ENCODE results near the gene PHF21B. TPM values are rescaled to one million over a fixed set of nuclear protein-coding genes. Genes with fewer than 3 reads are reported as not detected.

Gene PHF21B
- total and polyA plus RNA-seq, 12 donors, result 0.30 to 4.4 (median 1.8) TPM

GRCh38 chr22:45023431-45023830, 13.6 kb upstream of the PHF21B start:
- TF ChIP-seq POLR2A (IDR thresholded peaks at IDR 0.05) (no peak), CTCF (IDR thresholded peaks at IDR 0.05) (no peak)
- Histone ChIP-seq H3K4me3 (no peak overlapping the region), H3K36me3 (replicated peaks in 1 of 2) (no peaks in the 10 kb centered on the region), H3K4me1 (replicated peaks in 1 of 2) (no peaks in the 10 kb centered on the region), H3K27me3 (peaks cover 16% of the 10 kb centered on the region), H3K27ac (no peak overlapping the region), H3K9me3 (replicated peaks in 1 of 3) (no peaks in the 10 kb centered on the region)
- no peak for DNase-seq
- intact Hi-C loops (cut with DNase I), result no loop called here
- 25 to 36% (median 29%) methylated on average over 9 of the region's 9 CpGs for WGBS, 4 donors

DNA sequence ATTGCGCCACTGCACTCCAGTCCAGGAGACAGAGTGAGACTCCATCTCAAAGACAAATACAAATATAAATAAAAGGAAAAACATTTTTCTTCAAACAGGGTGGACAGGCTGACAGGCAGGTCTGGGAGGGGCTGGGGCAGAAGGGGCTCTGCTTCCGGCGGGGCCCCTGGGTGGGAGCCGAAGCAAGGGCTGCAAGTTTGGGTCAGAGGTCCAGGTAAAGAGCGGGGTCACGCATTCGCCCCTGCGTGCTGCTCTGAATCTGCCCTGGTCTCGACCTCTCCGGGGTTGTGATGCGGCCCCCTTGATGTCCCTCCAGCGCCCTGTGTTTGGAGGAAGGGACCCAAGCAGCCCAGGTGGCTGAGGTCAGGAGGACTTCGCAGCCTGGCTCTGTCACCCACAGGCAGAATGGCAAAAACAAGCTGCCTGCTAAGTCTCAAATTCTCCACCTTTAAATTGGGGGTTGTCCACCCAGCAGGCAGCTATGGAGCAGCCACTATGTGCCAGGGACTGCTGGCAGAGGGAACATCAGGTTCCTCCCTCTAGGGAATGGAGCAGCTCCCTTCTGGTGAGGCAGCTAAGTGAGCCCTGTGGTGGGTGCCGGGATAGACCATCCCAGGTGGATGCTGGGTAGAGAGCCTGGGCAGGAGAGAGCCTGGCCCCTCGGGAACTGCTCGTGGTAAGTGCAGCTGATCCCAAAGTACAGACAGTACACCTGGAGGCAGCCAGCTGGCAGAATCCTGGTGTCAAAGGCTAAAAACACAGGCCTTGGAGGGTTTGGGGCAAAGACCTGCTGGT, 10.3 kb upstream of the PHF21B start:
- no peak for DNase-seq
- no peak overlapping the region for H3K4me3 ChIP-seq
- 66 to 70% (median 67%) methylated on average over 10 to 16 of the region's 16 CpGs for WGBS, 4 donors
- no peak for TF ChIP-seq CTCF (IDR thresholded peaks at IDR 0.05)
- TF ChIP-seq POLR2A (IDR thresholded peaks at IDR 0.05), result no peak
- no peaks in the 10 kb centered on the region for H3K36me3 ChIP-seq (replicated peaks in 1 of 2)
- intact Hi-C loops (cut with DNase I), result no loop called here
- no peaks in the 10 kb centered on the region for H3K4me1 ChIP-seq (replicated peaks in 1 of 2)
- H3K9me3 ChIP-seq (replicated peaks in 1 of 3), result no peaks in the 10 kb centered on the region
- no peak overlapping the region for H3K27ac ChIP-seq
- H3K27me3 ChIP-seq, result peaks cover 16% of the 10 kb centered on the region

DNA sequence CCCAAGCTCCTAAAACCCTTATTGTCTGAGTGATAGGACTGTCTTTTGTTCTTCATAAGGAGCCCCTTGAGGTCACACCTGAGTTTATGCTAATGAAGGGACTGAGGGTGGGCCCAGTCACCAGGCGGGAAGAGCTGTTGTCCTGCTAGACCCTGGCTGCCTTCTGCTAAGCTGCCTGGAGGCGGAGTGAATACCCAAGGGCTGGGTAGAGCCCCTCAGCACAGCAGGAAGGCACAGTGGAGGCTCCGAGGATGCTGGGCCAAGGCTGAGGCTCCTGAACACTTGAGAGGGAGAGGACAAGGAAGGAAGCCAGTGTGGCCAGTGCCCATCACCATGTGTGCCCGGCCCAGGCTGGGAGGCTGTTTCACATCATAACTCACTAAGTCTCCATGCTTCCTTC, 4.8 kb upstream of the PHF21B start:
- TF ChIP-seq CTCF (IDR thresholded peaks at IDR 0.05), result no peak
- no peak for TF ChIP-seq POLR2A (IDR thresholded peaks at IDR 0.05)
- intact Hi-C loops (cut with DNase I), result no loop called here
- Histone ChIP-seq H3K36me3 (replicated peaks in 1 of 2) (no peaks in the 10 kb centered on the region), H3K4me3 (no peak overlapping the region), H3K9me3 (replicated peaks in 1 of 3) (no peaks in the 10 kb centered on the region), H3K27me3 (peaks cover 7% of the 10 kb centered on the region), H3K27ac (no peak overlapping the region), H3K4me1 (replicated peaks in 1 of 2) (peaks cover 0 to 8% of the 10 kb centered on the region in 2 donors)
- whole genome bisulfite sequencing, 4 donors, result 70 to 77% (median 70%) methylated on average over 3 to 4 of the region's 4 CpGs; no CpG with 5 or more reads in 1 of the 4 donors
- DNase-seq, result no peak

DNA sequence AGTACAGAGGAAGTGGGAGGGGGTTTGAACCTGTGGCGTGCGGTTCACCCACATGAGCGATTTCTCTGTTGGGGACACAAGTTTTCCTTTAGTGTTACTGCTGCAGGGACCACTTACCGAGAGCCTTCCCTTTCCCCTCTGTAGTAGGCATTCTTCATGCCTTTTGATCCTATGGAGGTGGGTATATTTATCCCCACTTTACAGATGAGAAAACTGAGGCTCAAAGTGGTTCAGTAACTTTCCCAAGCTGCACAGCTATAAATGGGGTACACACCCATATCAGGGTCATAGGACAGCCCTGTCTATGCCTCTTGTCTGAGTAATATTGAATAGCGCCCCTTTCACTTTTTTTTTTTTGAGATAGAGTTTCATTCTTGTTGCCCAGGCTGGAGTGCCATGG, 3.3 kb upstream of the PHF21B start:
- no peaks in the 10 kb centered on the region for H3K9me3 ChIP-seq (replicated peaks in 1 of 3)
- no peak for DNase-seq
- H3K36me3 ChIP-seq (replicated peaks in 1 of 2), result no peaks in the 10 kb centered on the region
- H3K4me3 ChIP-seq, result no peak overlapping the region
- H3K27me3 ChIP-seq, result peaks cover 7% of the 10 kb centered on the region
- TF ChIP-seq CTCF (IDR thresholded peaks at IDR 0.05), result no peak
- no peak for TF ChIP-seq POLR2A (IDR thresholded peaks at IDR 0.05)
- intact Hi-C loops (cut with DNase I), result no loop called here
- peaks cover 5 to 8% of the 10 kb centered on the region in 2 donors for H3K4me1 ChIP-seq (replicated peaks in 1 of 2)
- H3K27ac ChIP-seq, result no peak overlapping the region
- 83 to 94% (median 86%) methylated on average over 5 of the region's 5 CpGs for WGBS, 4 donors
